ENCODE results near the gene ESPL1.

Gene ESPL1

DNA sequence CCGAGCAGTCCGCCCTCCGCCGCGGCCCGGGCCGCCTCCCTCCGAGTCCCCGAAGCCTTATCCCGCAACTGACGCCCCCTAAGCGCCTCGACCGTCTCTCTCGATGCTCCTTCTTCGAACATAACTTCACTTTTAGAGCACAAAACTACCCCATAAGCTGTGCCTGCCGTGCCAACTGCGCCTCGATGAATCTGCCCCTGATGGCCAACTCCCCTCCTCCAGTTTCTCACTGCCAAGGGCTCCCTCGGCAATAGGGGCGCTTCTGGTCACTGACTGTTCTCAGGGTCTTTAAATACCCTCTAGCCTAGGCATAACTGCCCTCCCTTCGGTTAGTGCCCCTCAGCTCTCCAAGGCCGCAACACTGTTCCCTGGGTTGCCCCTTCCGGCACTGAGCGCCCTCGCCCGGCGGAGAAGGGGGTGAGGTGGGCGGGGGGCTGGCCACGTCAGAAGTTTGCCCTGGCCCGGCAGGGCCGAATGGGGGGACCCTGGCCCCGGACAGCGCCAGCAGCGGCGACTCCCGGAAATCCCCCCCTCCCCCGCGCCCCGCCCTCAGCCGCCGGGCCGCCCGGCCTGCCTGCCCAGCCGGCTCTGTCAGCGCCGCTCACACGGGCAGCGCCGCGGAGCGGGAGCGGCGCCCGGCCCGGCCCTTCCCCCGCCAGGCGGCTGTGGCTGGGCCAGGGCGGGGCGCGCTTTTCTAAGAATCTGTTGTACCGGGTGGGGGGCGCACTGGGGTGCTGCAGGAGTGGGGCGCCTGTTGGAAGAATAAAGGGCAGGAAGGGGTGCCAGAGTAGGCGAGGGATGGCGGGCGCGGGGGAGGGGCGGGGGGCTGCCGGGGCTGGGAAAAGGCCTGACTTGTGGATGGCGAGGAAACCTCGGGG, 46.7 kb upstream of the ESPL1 start:
- peak; percentile 78 for DNase-seq (ENCODE audit: extremely low spot score)
- CTCF ChIA-PET = interaction anchor here (0.7 to 17.4 kb wide), 7 partner anchors 11 to 102 kb away, joined by 3 to 206 read pairs (median 5); partner anchors contain the start of genes AAAS, ESPL1 and MYG1
- TF ChIP-seq, protein P1, sequence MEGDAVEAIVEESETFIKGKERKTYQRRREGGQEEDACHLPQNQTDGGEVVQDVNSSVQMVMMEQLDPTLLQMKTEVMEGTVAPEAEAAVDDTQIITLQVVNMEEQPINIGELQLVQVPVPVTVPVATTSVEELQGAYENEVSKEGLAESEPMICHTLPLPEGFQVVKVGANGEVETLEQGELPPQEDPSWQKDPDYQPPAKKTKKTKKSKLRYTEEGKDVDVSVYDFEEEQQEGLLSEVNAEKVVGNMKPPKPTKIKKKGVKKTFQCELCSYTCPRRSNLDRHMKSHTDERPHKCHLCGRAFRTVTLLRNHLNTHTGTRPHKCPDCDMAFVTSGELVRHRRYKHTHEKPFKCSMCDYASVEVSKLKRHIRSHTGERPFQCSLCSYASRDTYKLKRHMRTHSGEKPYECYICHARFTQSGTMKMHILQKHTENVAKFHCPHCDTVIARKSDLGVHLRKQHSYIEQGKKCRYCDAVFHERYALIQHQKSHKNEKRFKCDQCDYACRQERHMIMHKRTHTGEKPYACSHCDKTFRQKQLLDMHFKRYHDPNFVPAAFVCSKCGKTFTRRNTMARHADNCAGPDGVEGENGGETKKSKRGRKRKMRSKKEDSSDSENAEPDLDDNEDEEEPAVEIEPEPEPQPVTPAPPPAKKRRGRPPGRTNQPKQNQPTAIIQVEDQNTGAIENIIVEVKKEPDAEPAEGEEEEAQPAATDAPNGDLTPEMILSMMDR (IDR thresholded peaks at IDR 0.05; ENCODE audit: control extremely low read depth, extremely low read depth, low read depth, missing control alignments) = peak; percentile 30
- POLR2A ChIA-PET = interaction anchor here (1.7 kb wide), 1 partner anchor 46 kb away, joined by 3 read pairs; no protein-coding TSS in a partner anchor

- DNase-seq (ENCODE audit: extremely low spot score) = no peak
- POLR2A ChIA-PET = no interaction called here
- TF ChIP-seq, protein P1 (IDR thresholded peaks at IDR 0.05; ENCODE audit: control extremely low read depth, extremely low read depth, low read depth, missing control alignments) = no peak
- CTCF ChIA-PET = interaction anchor here (1.6 to 17.4 kb wide), 2 partner anchors 9 to 102 kb away, joined by 5 to 206 read pairs; partner anchors contain the start of gene AAAS
These were observed 45.9 kb upstream of the ESPL1 start for GRCh38 chr12:53222170-53222721.

DNA sequence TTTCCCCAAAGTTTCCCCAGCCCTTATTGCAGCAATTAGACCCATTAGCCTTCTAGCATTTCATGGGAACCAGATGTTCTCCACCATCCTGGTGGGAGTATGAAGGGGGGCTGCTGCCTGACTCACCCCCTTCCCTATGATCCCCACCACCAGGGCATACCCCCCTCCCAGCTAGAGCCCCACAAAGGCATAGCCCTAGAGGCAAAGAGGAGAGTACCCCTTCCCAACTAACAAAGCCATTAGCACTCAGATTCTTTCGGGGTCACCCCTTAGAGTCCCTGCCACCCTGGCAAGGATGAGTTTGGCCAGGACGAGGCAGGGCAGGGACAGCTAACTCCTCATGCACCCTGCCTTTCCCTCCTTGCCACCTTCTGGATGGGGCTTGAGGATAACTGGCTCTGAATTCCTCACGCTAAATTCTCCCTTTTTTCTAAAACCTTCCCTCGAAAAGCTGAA, 45.3 kb upstream of the ESPL1 start:
- TF ChIP-seq, protein P1 (IDR thresholded peaks at IDR 0.05; ENCODE audit: control extremely low read depth, extremely low read depth, low read depth, missing control alignments) = no peak
- no peak for DNase-seq (ENCODE audit: extremely low spot score)
- ChIA-PET POLR2A (no interaction called here), CTCF (interaction anchor here (1.0 to 1.6 kb wide), 2 partner anchors 9 to 28 kb away, joined by 3 to 5 read pairs; no protein-coding TSS in a partner anchor)

- ChIA-PET POLR2A (interaction anchor here (0.6 kb wide), 1 partner anchor 154 kb away, joined by 5 read pairs; no protein-coding TSS in a partner anchor), CTCF (interaction anchor here (1.0 to 1.6 kb wide), 2 partner anchors 10 to 28 kb away, joined by 3 to 5 read pairs; no protein-coding TSS in a partner anchor)
- TF ChIP-seq, protein P1 (IDR thresholded peaks at IDR 0.05; ENCODE audit: control extremely low read depth, extremely low read depth, low read depth, missing control alignments) = no peak
- no peak for DNase-seq (ENCODE audit: extremely low spot score)
These were observed 44.6 kb upstream of the ESPL1 start for GRCh38 chr12:53223389-53224060.

GRCh38 chr12:53224061-53224896, 43.8 kb upstream of the ESPL1 start:
- ChIA-PET CTCF (interaction anchor here (0.8 to 1.5 kb wide), 5 partner anchors 11 to 97 kb away, joined by 3 to 5 read pairs (median 3); partner anchors contain the start of gene AAAS), POLR2A (no interaction called here)
- TF ChIP-seq, protein P1 (IDR thresholded peaks at IDR 0.05; ENCODE audit: control extremely low read depth, extremely low read depth, low read depth, missing control alignments) = no peak
- no peak for DNase-seq (ENCODE audit: extremely low spot score)
